Naive thymus-derived CD8-positive, alpha-beta T cell (primary cell): ENCODE measurements around the gene NWD2. TPM values are rescaled to one million over a fixed set of nuclear protein-coding genes. Genes with fewer than 3 reads are reported as not detected.
A peak's percentile ranks its signal among the peaks of the same experiment; 100 is the strongest.
"Not testable (repeated sequence)": the region's sequence is repeated elsewhere in the genome, so short reads cannot be mapped to it uniquely, and the experiment has no call there.

Experiments used
- ATAC-seq, 2 donors: fragments of 150-1000 bp; cut with Tn5 transposase in 1 of 2; sonication (Bioruptor Pico), chemical (Tn5 transposase) in 1 of 2; 1 replicate in 1 of 2; 2 replicates in 1 of 2; pipeline ENCODE4 v1.10.0; 2021; ENCODE audit warnings: mild to moderate bottlenecking in 2 of 2, moderate library complexity in 2 of 2
- POLR2A ChIA-PET: fragments of 350-600 bp; sonication (Branson Sonifier 250); formaldehyde crosslinking; loops from one replicate; lab custom pipeline; 2021; ENCODE audit warnings: antibody characterized with exemption; lab: Charles Lee
- DNase-seq, 10 donors: peaks; one replicate each; pipeline versions ENCODE4 v3.0.0 to v3.0.0-alpha.2; 2020 to 2022
- H3K27ac Mint-ChIP-seq, 10 donors: one replicate each; pipeline ENCODE4 v1.8.0; 2020 to 2022; ENCODE audit warnings: mild to moderate bottlenecking in 10 of 10, mixed read lengths in 10 of 10, moderate library complexity in 4 of 10, inconsistent platforms in 1 of 10
- H3K27me3 Mint-ChIP-seq, 5 donors: one replicate each; pipeline ENCODE4 v1.8.0; 2021 to 2022; ENCODE audit warnings: mixed read lengths in 5 of 5
- H3K36me3 Mint-ChIP-seq, 3 donors: one replicate each; pipeline ENCODE4 v1.8.0; 2020 to 2022; ENCODE audit warnings: mixed read lengths in 3 of 3, mild to moderate bottlenecking in 2 of 3, inconsistent platforms in 1 of 3
- H3K4me1 Mint-ChIP-seq, 4 donors: one replicate each; pipeline ENCODE4 v1.8.0; 2021 to 2022; ENCODE audit warnings: mixed read lengths in 4 of 4
- H3K4me3 Mint-ChIP-seq, 10 donors: one replicate each; pipeline ENCODE4 v1.8.0; 2020 to 2022; ENCODE audit warnings: mild to moderate bottlenecking in 10 of 10, mixed read lengths in 10 of 10, moderate library complexity in 6 of 10, inconsistent platforms in 1 of 10
- H3K9me3 Mint-ChIP-seq, 9 donors: one replicate each; pipeline ENCODE4 v1.8.0; 2020 to 2022; ENCODE audit warnings: mixed read lengths in 9 of 9, mild to moderate bottlenecking in 3 of 9, inconsistent platforms in 1 of 9, moderate library complexity in 1 of 9
- polyA plus RNA-seq, 3 donors: library from polyadenylated mRNA; unstranded; fragments of 300-500 nt; fragmentation: Illumina TruSeq; gene quantifications; one replicate each; pipeline ENCODE4 v1.2.3, GENCODE V29; 2021
- total RNA-seq, 8 experiments: library from RNA in 2 of 8; stranded (reverse) in 2 of 8; gene quantifications; one replicate each; pipeline ENCODE4 v1.2.3 and lab custom pipeline; 2021 to 2026

The NWD2 gene
- total and polyA plus RNA-seq, 5 experiments from 2014 or later, result not detected

- Mint-ChIP-seq H3K9me3 (no peaks in the 10 kb centered on the region), H3K4me1 (no peaks in the 10 kb centered on the region), H3K36me3 (no peaks in the 10 kb centered on the region), H3K4me3 (no peak overlapping the region), H3K27me3 (peaks cover 3 to 8% (median 6%) of the 10 kb centered on the region in 5 donors), H3K27ac (no peak overlapping the region)
- DNase-seq (peak in 4 of 10 donors; percentile 3 to 20 (median 12)), ATAC-seq (peak in 1 of 2 donors; percentile 25)
- POLR2A ChIA-PET, result no interaction called here
Measured at GRCh38 chr4:37383579-37384229, 139.2 kb downstream of the NWD2 start.

GRCh38 chr4:37385424-37385823, 140.9 kb downstream of the NWD2 start:
- ATAC-seq (no peak), DNase-seq (no peak)
- H3K27ac Mint-ChIP-seq, result no peak overlapping the region
- peaks cover 0 to 2% (median 0%) of the 10 kb centered on the region in 4 donors for H3K4me1 Mint-ChIP-seq
- no peaks in the 10 kb centered on the region for H3K36me3 Mint-ChIP-seq
- no peaks in the 10 kb centered on the region for H3K9me3 Mint-ChIP-seq
- POLR2A ChIA-PET, result no interaction called here
- H3K27me3 Mint-ChIP-seq, result peaks cover 1 to 11% (median 8%) of the 10 kb centered on the region in 5 donors
- no peak overlapping the region for H3K4me3 Mint-ChIP-seq

GRCh38 chr4:37388681-37389365, 144.3 kb downstream of the NWD2 start:
- H3K36me3 Mint-ChIP-seq, result no peaks in the 10 kb centered on the region
- POLR2A ChIA-PET, result interaction anchor here (0.7 kb wide), 1 partner anchor 14 kb away, joined by 3 read pairs; no protein-coding TSS in a partner anchor
- H3K27ac Mint-ChIP-seq, result no peak overlapping the region
- ATAC-seq (no peak), DNase-seq (no peak)
- H3K4me3 Mint-ChIP-seq, result no peak overlapping the region
- H3K9me3 Mint-ChIP-seq, result no peaks in the 10 kb centered on the region
- peaks cover 0 to 2% (median 1%) of the 10 kb centered on the region in 4 donors for H3K4me1 Mint-ChIP-seq
- peaks cover 1 to 17% (median 5%) of the 10 kb centered on the region in 5 donors for H3K27me3 Mint-ChIP-seq

GRCh38 chr4:37389366-37389765, 144.8 kb downstream of the NWD2 start:
- Mint-ChIP-seq H3K27me3 (peaks cover 1 to 17% (median 5%) of the 10 kb centered on the region in 5 donors), H3K27ac (no peak overlapping the region), H3K9me3 (no peaks in the 10 kb centered on the region), H3K36me3 (no peaks in the 10 kb centered on the region), H3K4me1 (peaks cover 0 to 2% (median 1%) of the 10 kb centered on the region in 4 donors), H3K4me3 (peak overlapping the region in 1 of 10 donors; percentile 17)
- POLR2A ChIA-PET, result interaction anchor here (0.7 kb wide), 1 partner anchor 14 kb away, joined by 3 read pairs; no protein-coding TSS in a partner anchor
- ATAC-seq (no peak), DNase-seq (no peak)

GRCh38 chr4:37389967-37390580, 145.5 kb downstream of the NWD2 start:
- peak in 1 of 2 donors; percentile 51 for ATAC-seq
- Mint-ChIP-seq H3K4me3 (no peak overlapping the region), H3K27me3 (peaks cover 1 to 17% (median 6%) of the 10 kb centered on the region in 5 donors), H3K27ac (no peak overlapping the region), H3K9me3 (no peaks in the 10 kb centered on the region), H3K36me3 (no peaks in the 10 kb centered on the region), H3K4me1 (peaks cover 0 to 2% (median 1%) of the 10 kb centered on the region in 4 donors)
- peak in 5 of 10 donors; percentile 4 to 24 (median 14) for DNase-seq
- POLR2A ChIA-PET, result no interaction called here

- POLR2A ChIA-PET, result no interaction called here
- Mint-ChIP-seq H3K4me3 (no peak overlapping the region), H3K27me3 (peaks cover 3 to 28% (median 12%) of the 10 kb centered on the region in 5 donors), H3K36me3 (no peaks in the 10 kb centered on the region), H3K9me3 (no peaks in the 10 kb centered on the region), H3K27ac (no peak overlapping the region), H3K4me1 (peaks cover 0 to 2% (median 1%) of the 10 kb centered on the region in 4 donors)
- no peak for DNase-seq
- ATAC-seq, result no peak
Measured at GRCh38 chr4:37392521-37393255, 148.1 kb downstream of the NWD2 start.

GRCh38 chr4:37393321-37393720, 148.8 kb downstream of the NWD2 start:
- Mint-ChIP-seq H3K9me3 (peaks cover 0 to 2% (median 0%) of the 10 kb centered on the region in 9 donors), H3K4me1 (peaks cover 0 to 2% (median 1%) of the 10 kb centered on the region in 4 donors), H3K36me3 (no peaks in the 10 kb centered on the region), H3K27ac (no peak overlapping the region), H3K27me3 (peaks cover 5 to 34% (median 12%) of the 10 kb centered on the region in 5 donors), H3K4me3 (no peak overlapping the region)
- DNase-seq, result no peak
- POLR2A ChIA-PET, result no interaction called here
- ATAC-seq, result no peak

- peaks cover 5 to 34% (median 10%) of the 10 kb centered on the region in 5 donors for H3K27me3 Mint-ChIP-seq
- no peaks in the 10 kb centered on the region for H3K36me3 Mint-ChIP-seq
- DNase-seq (no peak), ATAC-seq (no peak)
- POLR2A ChIA-PET, result no interaction called here
- peaks cover 0 to 2% (median 1%) of the 10 kb centered on the region in 4 donors for H3K4me1 Mint-ChIP-seq
- H3K27ac Mint-ChIP-seq, result no peak overlapping the region
- peaks cover 0 to 2% (median 0%) of the 10 kb centered on the region in 9 donors for H3K9me3 Mint-ChIP-seq
- no peak overlapping the region for H3K4me3 Mint-ChIP-seq
Measured at GRCh38 chr4:37393889-37394288, 149.3 kb downstream of the NWD2 start.

- H3K4me1 Mint-ChIP-seq, result peaks cover 0 to 2% (median 0%) of the 10 kb centered on the region in 4 donors
- H3K27ac Mint-ChIP-seq, result no peak overlapping the region
- ATAC-seq, result no peak
- H3K27me3 Mint-ChIP-seq, result peaks cover 5 to 34% (median 8%) of the 10 kb centered on the region in 5 donors
- H3K36me3 Mint-ChIP-seq, result no peaks in the 10 kb centered on the region
- no peak for DNase-seq
- POLR2A ChIA-PET, result no interaction called here
- no peak overlapping the region for H3K4me3 Mint-ChIP-seq
- H3K9me3 Mint-ChIP-seq, result peaks cover 0 to 3% (median 0%) of the 10 kb centered on the region in 9 donors
Measured at GRCh38 chr4:37397505-37397904, 153.0 kb downstream of the NWD2 start.

- POLR2A ChIA-PET, result no interaction called here
- no peak overlapping the region for H3K4me3 Mint-ChIP-seq
- H3K4me1 Mint-ChIP-seq, result no peaks in the 10 kb centered on the region
- H3K36me3 Mint-ChIP-seq, result no peaks in the 10 kb centered on the region
- peaks cover 0 to 3% (median 0%) of the 10 kb centered on the region in 9 donors for H3K9me3 Mint-ChIP-seq
- H3K27me3 Mint-ChIP-seq, result peaks cover 8 to 55% (median 18%) of the 10 kb centered on the region in 5 donors
- no peak for ATAC-seq
- no peak for DNase-seq
- H3K27ac Mint-ChIP-seq, result no peak overlapping the region
Measured at GRCh38 chr4:37400241-37400881, 155.8 kb downstream of the NWD2 start.

- H3K27ac Mint-ChIP-seq, ATAC-seq: not testable (repeated sequence)
- H3K27me3 Mint-ChIP-seq, result peaks cover 17 to 61% (median 31%) of the 10 kb centered on the region in 5 donors
Measured at GRCh38 chr4:37407938-37408826, 163.6 kb downstream of the NWD2 start.

More at GRCh38 chr4:37407938-37408826, 163.6 kb downstream of the NWD2 start:
- DNase-seq, H3K36me3 Mint-ChIP-seq, POLR2A ChIA-PET, H3K4me1 Mint-ChIP-seq, H3K4me3 Mint-ChIP-seq: not testable (repeated sequence)
- peaks cover 0 to 11% (median 0%) of the 10 kb centered on the region in 9 donors for H3K9me3 Mint-ChIP-seq
